Activated naive CD4-positive, alpha-beta T cell treated with Interleukin-2 at 50 U/mL for 16 hours (primary cell): ENCODE measurements around the gene DCAF11.

ENCODE experiments used
- DNase-seq: peaks from one replicate; pipeline ENCODE4 v3.0.0-alpha.2; 2020

The DCAF11 gene

DNA sequence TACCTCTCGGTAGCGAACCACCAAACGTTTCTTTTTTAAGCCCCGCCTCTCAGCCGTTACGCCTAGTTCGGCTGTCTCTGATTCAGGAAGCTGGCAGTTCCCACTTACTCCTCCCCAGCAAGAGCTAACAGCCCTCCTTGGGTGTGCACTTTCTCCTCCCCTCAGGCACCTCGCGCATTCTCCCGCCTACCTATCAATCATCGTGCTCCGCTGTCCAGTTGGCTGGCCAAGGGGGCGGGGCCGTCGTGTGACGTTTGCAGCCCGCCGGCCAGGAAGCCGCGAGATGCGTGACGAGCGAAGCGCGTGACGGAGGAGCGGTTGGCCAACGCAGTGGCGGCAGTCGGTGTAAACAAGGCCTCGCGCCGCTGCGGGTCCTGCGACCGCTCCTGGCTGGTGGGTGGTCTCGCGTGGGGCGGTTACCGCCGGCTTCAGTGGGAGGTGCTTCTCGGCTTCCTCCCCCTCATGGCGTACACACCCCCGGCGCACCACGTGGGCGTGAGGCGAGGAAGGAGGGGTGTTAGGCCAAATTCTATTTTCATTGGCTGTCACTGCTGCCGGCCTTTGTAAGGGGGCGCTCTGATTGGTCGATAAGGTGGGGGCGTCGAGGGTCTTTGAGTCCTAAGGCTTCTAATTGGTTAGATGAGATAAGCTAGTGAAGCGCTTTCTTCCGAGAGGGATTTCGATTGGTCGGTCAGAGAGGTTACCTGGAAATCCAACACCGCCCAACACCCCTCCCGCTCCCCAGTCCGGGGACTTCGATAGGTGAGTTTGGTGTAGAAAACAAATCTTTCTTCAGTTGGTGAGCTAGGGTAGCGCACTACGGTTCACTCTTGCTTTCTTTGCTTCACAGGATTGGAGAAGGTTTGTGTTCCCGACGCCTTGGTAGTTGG lies at the start of gene DCAF11, which contains the start of gene NRL:
Gene DCAF11, plus strand, starts transcription at position 246 of the 890 bp plus-strand sequence. CDS start 818 bp downstream, outside the sequence.
Gene NRL, minus strand, starts transcription at position 418 of the 890 bp plus-strand sequence. CDS start 32,101 bp downstream, outside the sequence.
- DNase-seq = peak; percentile 98

DNA sequence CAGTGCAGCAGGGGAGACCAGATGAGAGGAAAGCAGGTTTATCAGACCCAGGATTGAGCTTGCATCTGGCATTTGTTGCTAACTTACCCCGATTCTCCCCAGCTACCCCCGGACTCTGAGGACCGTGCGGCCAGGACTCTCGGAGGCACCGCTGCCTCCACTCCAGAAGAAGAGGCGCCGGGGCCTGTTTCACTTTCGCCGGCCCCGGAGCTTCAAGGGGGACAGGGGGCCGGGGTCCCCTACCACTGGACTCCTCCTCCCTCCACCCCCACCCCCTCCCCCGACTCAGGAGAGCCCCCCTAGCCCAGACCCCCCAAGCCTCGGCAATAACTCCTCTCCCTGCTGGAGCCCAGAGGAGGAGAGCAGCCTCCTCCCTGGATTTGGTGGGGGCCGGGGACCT lies 49.7 kb upstream of the DCAF11 start:
- no peak for DNase-seq

DNA sequence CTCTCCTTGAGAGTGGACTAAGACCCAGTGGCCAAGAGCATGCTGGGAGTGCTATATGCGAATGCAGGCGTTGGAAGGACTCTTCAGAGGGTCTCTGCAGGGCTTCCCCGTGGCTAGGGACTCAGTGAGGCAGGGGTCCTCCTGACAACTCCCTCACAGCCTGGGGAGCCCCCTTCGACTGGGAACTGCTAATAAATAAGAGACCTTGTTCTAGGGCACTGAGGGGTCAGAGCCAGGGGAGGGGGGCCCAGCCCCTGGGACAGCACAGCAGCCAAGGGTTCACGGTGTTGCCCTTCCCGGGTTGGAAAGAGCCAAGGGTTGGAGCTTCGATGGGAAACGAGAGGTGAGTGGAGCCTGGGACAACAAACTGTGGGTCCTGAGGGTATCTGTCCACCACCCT lies 49.2 kb upstream of the DCAF11 start:
- no peak for DNase-seq

- DNase-seq = no peak
Measured at GRCh38 chr14:24066496-24067132, 48.0 kb upstream of the DCAF11 start.

- no peak for DNase-seq
Measured at GRCh38 chr14:24067133-24068082, 47.2 kb upstream of the DCAF11 start.

DNA sequence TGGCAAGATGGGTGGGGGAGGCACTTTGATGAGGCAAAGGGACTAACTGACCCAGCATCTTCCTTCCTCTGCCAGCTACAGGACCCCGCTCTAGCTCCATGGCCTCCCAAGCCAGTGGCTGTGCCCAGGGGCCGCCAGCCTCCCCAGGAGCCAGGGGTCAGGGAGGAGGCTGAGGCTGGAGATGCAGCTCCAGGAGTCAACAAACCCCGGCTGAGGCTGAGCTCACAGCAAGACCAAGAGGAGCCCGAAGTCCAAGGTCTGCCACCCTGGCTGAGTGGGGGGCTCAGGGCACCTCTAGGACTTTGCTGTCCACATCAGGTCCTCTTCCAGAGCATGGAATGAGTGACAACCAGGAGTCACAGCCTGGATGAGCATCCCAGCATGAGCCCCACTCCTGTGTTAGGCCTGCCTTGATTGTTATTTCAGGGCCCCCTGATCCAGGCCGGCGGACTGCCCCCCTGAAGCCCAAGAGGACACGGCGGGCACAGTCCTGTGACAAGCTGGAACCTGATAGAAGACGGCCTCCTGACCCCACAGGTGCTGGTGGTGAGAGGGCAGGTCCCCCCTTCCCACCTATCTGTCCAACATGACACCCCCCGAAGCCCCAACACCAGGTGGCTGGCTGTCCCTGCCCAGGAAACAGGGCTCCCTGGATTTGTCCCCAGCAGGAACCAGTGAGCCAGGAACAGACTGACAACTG lies 45.7 kb upstream of the DCAF11 start:
- DNase-seq = no peak

DNA sequence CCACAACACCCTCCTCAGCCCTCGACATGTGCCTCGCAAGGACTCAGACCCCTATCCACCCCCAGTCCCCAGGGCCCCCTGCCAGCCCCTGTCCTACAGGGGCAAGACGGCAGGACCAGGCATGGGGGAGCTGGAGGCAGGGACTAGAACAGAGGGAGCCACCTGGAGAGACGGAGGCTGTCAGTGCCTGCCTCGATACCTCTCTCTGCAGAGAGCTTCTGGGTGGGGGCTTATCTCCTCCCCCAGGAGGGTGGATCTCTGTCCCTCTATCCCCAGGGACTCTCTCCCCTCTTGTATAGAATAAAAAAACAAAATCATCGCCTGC lies 45.2 kb upstream of the DCAF11 start:
- DNase-seq = no peak

DNA sequence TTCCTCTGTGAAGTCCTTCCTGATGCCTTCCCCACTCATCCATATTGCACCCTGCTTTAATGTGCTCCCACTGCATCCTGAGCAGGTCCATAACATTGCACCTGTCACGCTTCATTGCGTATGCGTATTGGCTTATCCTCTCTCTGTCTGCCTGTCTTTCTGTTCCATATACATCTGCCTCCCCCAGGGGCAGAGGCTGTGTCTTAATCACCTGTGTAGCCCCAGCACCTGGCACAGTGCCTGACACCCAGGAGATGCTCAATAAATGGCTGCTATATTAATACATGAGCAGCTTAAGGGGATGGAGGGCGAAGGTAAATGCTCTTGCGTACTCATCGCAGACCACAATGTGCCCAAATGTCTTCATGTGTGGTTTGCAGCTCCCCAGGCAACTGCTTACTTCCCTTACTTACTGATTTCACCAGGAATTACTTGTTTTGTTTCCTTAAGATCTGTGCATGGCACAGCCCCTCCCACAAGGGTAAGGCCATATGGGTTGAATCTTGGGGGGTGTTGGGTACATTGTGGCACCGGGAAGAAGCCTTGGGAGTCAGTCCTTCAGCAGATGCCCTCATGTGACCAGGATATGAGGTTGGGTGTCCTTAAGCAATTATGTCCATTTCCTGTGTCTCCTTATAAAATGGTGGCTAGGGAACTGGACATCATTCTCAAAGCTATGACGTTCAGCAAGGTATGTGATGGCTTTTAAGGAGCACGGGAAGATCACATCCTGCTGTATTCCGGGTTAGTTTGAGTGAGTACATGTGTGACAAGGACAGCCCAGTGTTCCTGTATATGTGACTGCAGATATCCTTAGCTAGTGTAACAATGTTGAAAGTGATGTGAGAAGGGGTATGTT lies 44.1 kb upstream of the DCAF11 start:
- DNase-seq = no peak

DNA sequence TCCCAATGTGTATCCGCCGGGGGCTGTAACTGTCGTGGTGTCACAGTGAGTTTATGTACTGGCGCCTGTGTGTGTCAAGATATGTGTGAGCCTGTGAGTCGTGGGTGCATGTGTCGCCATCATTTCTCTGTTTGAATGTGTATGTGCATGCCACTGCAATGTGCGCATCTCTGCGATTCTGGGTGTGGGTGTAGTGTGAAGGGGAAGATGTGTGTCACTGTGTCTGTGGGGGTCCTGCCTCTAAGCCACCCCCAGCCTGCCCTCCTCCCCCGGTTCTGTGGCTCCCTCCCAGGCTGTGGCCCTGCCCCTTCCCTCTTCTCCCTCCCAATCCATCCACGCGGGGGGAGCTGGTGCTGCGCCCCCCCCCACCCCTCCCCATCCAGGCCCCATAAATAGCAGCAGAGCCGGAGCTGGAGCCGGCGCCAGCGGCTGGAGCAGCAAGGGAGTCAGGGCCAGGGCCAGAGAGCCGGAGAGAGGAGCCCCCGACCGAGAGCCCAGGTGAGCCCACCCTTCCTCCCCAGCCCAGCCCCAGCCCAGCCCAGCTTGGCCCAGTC lies 43.4 kb upstream of the DCAF11 start, which contains the start of gene CPNE6:
Gene CPNE6, plus strand, starts transcription at position 419 of the 554 bp plus-strand sequence. CDS start 1,375 bp downstream, outside the sequence.
- peak; percentile 62 for DNase-seq

- DNase-seq = no peak
Measured at GRCh38 chr14:24071836-24072430, 42.6 kb upstream of the DCAF11 start.

GRCh38 chr14:24072436-24072835 lies 42.1 kb upstream of the DCAF11 start:
- no peak for DNase-seq

- DNase-seq = no peak
Measured at GRCh38 chr14:24072881-24073877, 41.4 kb upstream of the DCAF11 start.

DNA sequence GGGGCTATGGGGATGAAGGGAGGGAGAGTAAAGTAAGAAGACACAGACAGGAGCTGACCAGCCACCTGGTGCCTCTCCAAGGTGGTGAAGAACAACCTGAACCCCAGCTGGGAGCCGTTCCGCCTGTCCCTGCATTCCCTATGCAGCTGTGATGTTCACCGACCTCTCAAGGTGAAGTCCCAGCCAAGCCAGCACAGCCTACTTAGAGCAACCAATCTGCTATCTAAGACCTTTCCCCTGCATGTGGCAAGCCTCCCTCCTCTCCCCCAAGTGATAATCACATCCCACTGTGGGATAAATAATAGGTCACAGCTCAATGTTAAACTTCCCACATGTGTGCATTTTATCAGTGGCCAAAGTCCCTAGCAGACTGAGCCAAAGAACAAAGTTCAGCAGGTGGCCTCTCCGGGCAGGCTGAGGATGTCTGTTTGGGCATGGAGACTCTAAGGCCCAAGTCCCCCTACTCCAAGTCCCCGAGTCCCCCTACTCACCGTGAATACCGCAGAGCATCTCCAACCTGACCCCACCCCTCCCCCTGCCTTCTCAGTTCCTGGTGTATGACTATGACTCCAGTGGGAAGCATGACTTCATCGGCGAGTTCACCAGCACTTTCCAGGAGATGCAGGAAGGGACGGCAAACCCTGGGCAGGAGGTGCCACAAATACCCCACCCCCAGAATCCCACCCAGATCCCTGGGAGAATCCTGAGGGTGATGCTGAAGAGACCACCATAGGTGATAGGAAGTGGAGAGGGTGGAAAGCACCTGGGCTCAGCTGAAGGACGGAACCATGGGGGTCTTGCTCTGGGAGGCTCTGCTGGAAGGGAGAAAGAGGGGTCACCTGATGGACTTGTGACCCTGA lies 39.7 kb upstream of the DCAF11 start:
- DNase-seq = no peak

GRCh38 chr14:24075485-24076301 lies 38.9 kb upstream of the DCAF11 start:
- no peak for DNase-seq

GRCh38 chr14:24076302-24076601 lies 38.3 kb upstream of the DCAF11 start:
- no peak for DNase-seq

- no peak for DNase-seq
Measured at GRCh38 chr14:24077086-24077485, 37.5 kb upstream of the DCAF11 start.

GRCh38 chr14:24078146-24078545 lies 36.4 kb upstream of the DCAF11 start:
- no peak for DNase-seq
